GM13977 (cell line): ENCODE results near the gene CHST1.

ENCODE experiments used
- DNase-seq: peaks from one replicate; pipeline ENCODE4 v3.0.0; 2012; ENCODE audit warnings: low spot score
- in situ Hi-C: fragments of 300-500 bp; cut with MboI; formaldehyde crosslinking; loops from one replicate; pipeline ENCODE4 v1.12.0; 2022; ENCODE audit warnings: low sequenced_read_pairs, low pct_unique_long_range_greater_than_20kb, mixed read lengths, inconsistent platforms; ENCODE audit not compliant: unreplicated experiment
- TF ChIP-seq, protein P1 (sequence below): IDR thresholded peaks from 2 replicates; pipeline ENCODE4 v1.5.1; 2012; ENCODE audit warnings: mild to moderate bottlenecking, control low read depth; ENCODE audit not compliant: insufficient read depth; ENCODE audit errors: extremely low read depth, missing control alignments

The CHST1 gene

DNA sequence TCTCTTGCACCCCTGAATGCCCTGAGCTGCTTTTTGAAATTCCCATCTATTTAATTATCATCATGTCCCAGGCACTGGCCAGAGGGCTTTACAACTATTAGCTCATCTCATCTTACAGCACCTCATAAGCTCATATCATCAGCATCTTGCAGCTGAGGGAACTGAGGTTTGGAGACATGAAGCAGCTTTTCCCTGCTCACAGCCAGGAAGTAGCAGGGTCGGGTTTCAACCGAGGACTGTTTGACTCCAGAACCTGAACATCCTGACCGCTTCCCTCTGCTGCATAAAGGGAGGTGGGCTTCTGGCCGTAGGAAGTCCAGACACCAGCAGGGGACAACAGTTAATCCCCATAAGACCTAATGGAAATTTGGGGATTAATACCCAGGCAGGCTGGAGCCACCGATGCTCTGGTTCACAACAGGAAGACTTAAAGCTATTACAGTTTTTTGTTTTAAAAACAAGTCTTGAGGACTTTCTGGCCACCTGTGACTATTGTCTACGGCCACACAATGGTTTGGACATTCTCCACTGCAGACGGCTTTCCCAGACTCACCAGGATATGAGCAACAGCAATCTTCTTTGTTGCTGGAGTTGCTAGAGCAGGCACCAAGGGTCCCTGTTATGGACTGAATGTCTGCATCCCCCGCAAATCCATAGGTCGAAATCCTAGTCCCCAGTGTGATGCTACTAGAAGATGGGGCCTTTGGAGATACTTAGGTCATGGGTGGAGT, 47.4 kb downstream of the CHST1 start:
- no peak for DNase-seq
- TF ChIP-seq, protein P1, sequence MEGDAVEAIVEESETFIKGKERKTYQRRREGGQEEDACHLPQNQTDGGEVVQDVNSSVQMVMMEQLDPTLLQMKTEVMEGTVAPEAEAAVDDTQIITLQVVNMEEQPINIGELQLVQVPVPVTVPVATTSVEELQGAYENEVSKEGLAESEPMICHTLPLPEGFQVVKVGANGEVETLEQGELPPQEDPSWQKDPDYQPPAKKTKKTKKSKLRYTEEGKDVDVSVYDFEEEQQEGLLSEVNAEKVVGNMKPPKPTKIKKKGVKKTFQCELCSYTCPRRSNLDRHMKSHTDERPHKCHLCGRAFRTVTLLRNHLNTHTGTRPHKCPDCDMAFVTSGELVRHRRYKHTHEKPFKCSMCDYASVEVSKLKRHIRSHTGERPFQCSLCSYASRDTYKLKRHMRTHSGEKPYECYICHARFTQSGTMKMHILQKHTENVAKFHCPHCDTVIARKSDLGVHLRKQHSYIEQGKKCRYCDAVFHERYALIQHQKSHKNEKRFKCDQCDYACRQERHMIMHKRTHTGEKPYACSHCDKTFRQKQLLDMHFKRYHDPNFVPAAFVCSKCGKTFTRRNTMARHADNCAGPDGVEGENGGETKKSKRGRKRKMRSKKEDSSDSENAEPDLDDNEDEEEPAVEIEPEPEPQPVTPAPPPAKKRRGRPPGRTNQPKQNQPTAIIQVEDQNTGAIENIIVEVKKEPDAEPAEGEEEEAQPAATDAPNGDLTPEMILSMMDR, result no peak
- in situ Hi-C loops, result no loop called here

DNA sequence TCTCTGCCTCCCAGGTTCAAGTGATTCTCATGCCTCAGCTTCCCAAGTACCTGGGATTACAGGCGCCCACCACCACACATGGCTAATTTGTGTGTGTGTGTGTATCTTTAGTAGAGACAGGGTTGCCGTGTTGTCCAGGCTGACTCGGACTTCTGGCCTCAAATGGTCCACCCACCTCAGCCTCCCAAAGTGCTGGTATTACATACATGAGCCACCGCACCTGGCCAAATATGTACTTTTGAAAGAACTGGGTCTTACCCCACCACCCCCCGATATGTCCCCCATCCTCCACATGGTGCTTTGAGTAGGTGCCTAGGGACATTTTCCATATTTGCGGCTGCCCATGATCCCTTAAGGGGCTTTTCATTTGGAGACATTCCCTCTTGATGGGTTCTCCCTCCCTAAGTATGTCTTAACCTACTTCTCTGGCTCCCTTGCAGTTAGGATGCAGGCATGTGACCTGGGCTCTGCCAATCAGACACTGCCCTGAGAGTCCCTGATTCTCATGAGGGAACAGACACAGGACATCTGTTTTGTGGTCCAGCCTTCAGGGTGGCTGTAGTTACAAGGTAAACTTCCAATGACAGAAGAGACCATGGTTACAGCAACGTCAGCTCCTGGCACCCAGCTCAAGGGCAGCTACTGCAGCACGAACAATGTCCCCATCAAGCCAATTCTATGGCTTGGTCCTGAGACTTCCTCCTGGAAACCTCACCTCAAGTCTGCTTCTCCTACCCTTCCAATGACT, 48.4 kb downstream of the CHST1 start:
- in situ Hi-C loops, result no loop called here
- DNase-seq, result no peak
- TF ChIP-seq, protein P1, result no peak

- no peak for DNase-seq
- in situ Hi-C loops, result no loop called here
- TF ChIP-seq, protein P1, result no peak
Observed at GRCh38 chr11:45615182-45615792, 50.1 kb downstream of the CHST1 start.

DNA sequence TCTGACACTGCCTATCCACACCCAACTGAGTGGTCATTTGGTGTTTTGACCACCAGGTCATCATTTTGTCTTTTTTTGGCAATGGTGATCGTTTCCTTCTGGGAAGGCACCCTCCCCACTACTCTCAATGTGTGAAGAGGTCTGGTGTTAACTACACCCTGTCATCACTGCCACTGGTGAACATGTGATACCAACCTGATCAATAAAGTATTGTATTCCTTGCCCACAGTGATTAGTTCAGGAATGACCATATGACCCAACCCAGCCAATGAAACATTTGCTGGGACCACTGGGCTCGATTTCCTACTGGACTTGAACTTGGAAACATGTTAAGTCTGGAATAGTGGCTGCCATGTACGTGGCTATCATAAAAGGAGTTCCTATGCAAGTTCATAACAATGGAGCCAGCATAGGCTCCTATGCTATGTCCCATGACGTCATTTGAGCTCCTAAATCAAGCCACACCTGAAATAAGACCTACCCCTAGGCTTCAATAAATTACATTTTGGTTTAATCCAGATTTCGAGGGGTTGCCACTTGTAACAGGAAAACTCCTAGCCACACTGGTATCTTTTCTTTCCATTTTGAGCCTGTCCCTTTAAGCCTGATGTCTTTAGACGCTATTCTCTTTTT, 51.1 kb downstream of the CHST1 start:
- DNase-seq, result no peak
- in situ Hi-C loops, result no loop called here
- TF ChIP-seq, protein P1, result no peak

GRCh38 chr11:45610627-45611026, 54.8 kb downstream of the CHST1 start:
- TF ChIP-seq, protein P1, result no peak
- DNase-seq, result no peak
- in situ Hi-C loops, result no loop called here

- in situ Hi-C loops, result no loop called here
- no peak for DNase-seq
- TF ChIP-seq, protein P1, result no peak
Observed at GRCh38 chr11:45609902-45610301, 55.5 kb downstream of the CHST1 start.
